Measurements from ENCODE around the gene SLC4A9.

DNA sequence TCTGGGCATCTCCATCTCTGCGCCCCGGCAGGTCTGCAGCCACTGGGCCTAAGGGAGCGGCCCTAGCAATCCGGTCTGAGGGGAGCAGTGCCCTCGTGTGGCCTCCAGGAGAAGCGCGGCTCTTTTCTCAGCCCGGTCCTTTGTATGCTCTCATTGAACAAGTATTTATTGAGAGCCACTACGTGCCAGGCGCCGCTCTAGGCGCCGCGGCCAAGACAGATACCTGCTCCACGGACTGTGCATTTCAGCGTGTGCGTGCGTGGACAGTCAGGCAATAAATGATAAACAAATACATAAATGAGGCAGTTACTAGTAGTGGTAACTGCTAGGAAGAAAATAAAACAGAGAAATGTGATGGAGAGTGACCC lies 2.3 kb upstream of the SLC4A9 start:
- peak in 1 of 2 donors; percentile 8 for TF ChIP-seq POLR2AphosphoS5 (IDR thresholded peaks at IDR 0.05)
- no peak for TF ChIP-seq EP300 (IDR thresholded peaks at IDR 0.05)
